B cell (primary cell): ENCODE measurements around the gene GSE1. TPM values are rescaled to one million over a fixed set of nuclear protein-coding genes. Genes with fewer than 3 reads are reported as not detected.

Experiments
- ATAC-seq: fragments of 200-7000 bp; cut with Tn5 transposase; one replicate; pipeline ENCODE4 v1.10.0; 2021; ENCODE audit warnings: low read depth, mild to moderate bottlenecking, moderate number of reproducible peaks, moderate library complexity
- CTCF ChIA-PET: fragments of 350-600 bp; sonication (Branson Sonifier 250); formaldehyde crosslinking; loops from one replicate; lab custom pipeline; 2021; ENCODE audit warnings: antibody characterized with exemption, inconsistent platforms; lab: Charles Lee
- POLR2A ChIA-PET: fragments of 350-600 bp; sonication (Branson Sonifier 250); formaldehyde crosslinking; loops from one replicate; lab custom pipeline; 2021; ENCODE audit warnings: antibody characterized with exemption; lab: Charles Lee
- DNase-seq: peaks from one replicate; pipeline ENCODE4 v3.0.0; 2013
- H2AFZ ChIP-seq: 2 replicates; pipeline ENCODE4 v1.6.1; 2012; ENCODE audit warnings: mild to moderate bottlenecking, low read depth, low read length; ENCODE audit not compliant: insufficient read depth, poor library complexity, severe bottlenecking
- H3K27ac ChIP-seq, 2 donors: 1 replicate in 1 of 2; 2 replicates in 1 of 2; pipeline ENCODE4 v1.5.1; 2012 to 2013; ENCODE audit warnings: low read length in 2 of 2, mild to moderate bottlenecking in 2 of 2, moderate library complexity in 1 of 2
- H3K27me3 ChIP-seq, 4 experiments: fragments of 200-600 bp in 1 of 4; sonication (generic) in 1 of 4; replicated peaks in 1 of 4; 1 replicate in 2 of 4; 2 replicates in 2 of 4; pipeline versions ENCODE4 v1.6.1 to v1.7.0; 2013 to 2016; ENCODE audit warnings: low read length in 3 of 4, mild to moderate bottlenecking in 2 of 4, mixed read lengths in 1 of 4, moderate library complexity in 1 of 4; ENCODE audit not compliant: insufficient read depth in 4 of 4, control insufficient read depth in 3 of 4; ENCODE audit errors: control extremely low read depth in 1 of 4
- H3K36me3 ChIP-seq, 2 experiments: replicated peaks in 1 of 2; 1 replicate in 1 of 2; 2 replicates in 1 of 2; pipeline versions ENCODE4 v1.6.1 to v1.7.1; 2013; ENCODE audit warnings: low read length in 1 of 2; ENCODE audit not compliant: insufficient read depth in 2 of 2, control insufficient read depth in 1 of 2; ENCODE audit errors: control extremely low read depth in 1 of 2, extremely low read depth in 1 of 2
- H3K4me1 ChIP-seq, 2 donors: fragments of 200-600 bp in 1 of 2; sonication (generic) in 1 of 2; 1 replicate in 1 of 2; 2 replicates in 1 of 2; pipeline versions ENCODE4 v1.5.1 to v1.6.1; 2013 to 2017; ENCODE audit warnings: low read length in 2 of 2; ENCODE audit not compliant: control insufficient read depth in 2 of 2, insufficient read depth in 2 of 2
- H3K4me2 ChIP-seq: replicated peaks from 2 replicates; pipeline ENCODE3; 2012; ENCODE audit warnings: mild to moderate bottlenecking, low read depth, low read length; ENCODE audit not compliant: poor library complexity, severe bottlenecking
- H3K4me3 ChIP-seq, 5 experiments: fragments of 200-600 bp in 1 of 5; sonication (generic) in 1 of 5; 1 replicate in 3 of 5; 2 replicates in 2 of 5; pipeline versions ENCODE4 v1.5.1 to v1.7.0; 2011 to 2016; ENCODE audit warnings: low read length in 4 of 5, mild to moderate bottlenecking in 4 of 5, low read depth in 2 of 5, control low read depth in 1 of 5, moderate library complexity in 1 of 5; ENCODE audit not compliant: insufficient read depth in 1 of 5; ENCODE audit errors: control extremely low read depth in 1 of 5, extremely low read depth in 1 of 5
- H3K79me2 ChIP-seq: fragments of 200-600 bp; sonication (generic); one replicate; pipeline ENCODE4 v1.6.0; 2016; ENCODE audit warnings: low read length; ENCODE audit not compliant: control insufficient read depth, insufficient read depth
- H3K9ac ChIP-seq: fragments of 200-600 bp; sonication (generic); 2 replicates; pipeline ENCODE4 v1.6.1; 2017; ENCODE audit warnings: mild to moderate bottlenecking, low read length, moderate library complexity
- H3K9me3 ChIP-seq, 3 donors: one replicate each; pipeline versions ENCODE4 v1.6.1 to v1.7.1; 2013; ENCODE audit warnings: low read length in 2 of 3; ENCODE audit not compliant: control insufficient read depth in 2 of 3, insufficient read depth in 1 of 3; ENCODE audit errors: control extremely low read depth in 1 of 3
- H4K20me1 ChIP-seq: 2 replicates; pipeline ENCODE4 v1.6.0; 2012; ENCODE audit warnings: mild to moderate bottlenecking, low read length; ENCODE audit not compliant: insufficient read depth, control insufficient read depth, poor library complexity, severe bottlenecking
- H3K27ac Mint-ChIP-seq: one replicate; pipeline ENCODE4 v1.8.0; 2021; ENCODE audit warnings: mixed read lengths
- H3K27me3 Mint-ChIP-seq: one replicate; pipeline ENCODE4 v1.8.0; 2021; ENCODE audit warnings: mixed read lengths
- H3K4me1 Mint-ChIP-seq: one replicate; pipeline ENCODE4 v1.8.0; 2021; ENCODE audit warnings: mixed read lengths
- H3K4me3 Mint-ChIP-seq: one replicate; pipeline ENCODE4 v1.8.0; 2021; ENCODE audit warnings: mixed read lengths
- H3K9me3 Mint-ChIP-seq: one replicate; pipeline ENCODE4 v1.8.0; 2022; ENCODE audit warnings: mixed read lengths; ENCODE audit not compliant: insufficient read depth
- EZH2 ChIP-seq: IDR thresholded peaks from 2 replicates; pipeline ENCODE4 v1.6.1; 2012; ENCODE audit warnings: borderline replicate concordance, low read depth, mild to moderate bottlenecking, moderate library complexity, low read length; ENCODE audit not compliant: insufficient read depth, poor library complexity, severe bottlenecking
- WGBS: methylation state at CpG from one replicate; pipeline ENCODE4 v1.1.5; 2013; ENCODE audit warnings: missing lambda C conversion rate; ENCODE audit not compliant: insufficient coverage; 5-methylcytosine and 5-hydroxymethylcytosine counted together
- intact Hi-C: fragments of 100-400 bp; cut with micrococcal nuclease; formaldehyde crosslinking; loops from one replicate; pipeline ENCODE4 v1.10.0; 2022
- polyA plus RNA-seq: library from polyadenylated mRNA; depleted of rRNA; stranded (reverse); fragments of >200 nt; gene quantifications from 2 replicates; pipeline ENCODE4 v1.2.3, GENCODE V29; 2012
- total RNA-seq, 2 donors: library from RNA; stranded (reverse); fragments of 120-200 nt in 1 of 2; gene quantifications; 1 replicate in 1 of 2; 2 replicates in 1 of 2; pipeline versions ENCODE4 v1.2.3 to v1.2.4, GENCODE V29; 2013 to 2022
- TF ChIP-seq, protein P1 (sequence below): fragments of 200-600 bp; IDR thresholded peaks from one replicate; pipeline ENCODE4 v1.8.0; 2022; ENCODE audit warnings: antibody characterized with exemption, mild to moderate bottlenecking

Gene GSE1
- total and polyA plus RNA-seq, 2 donors (not counting 1 experiment from before 2014, with no cell fraction given), result 57.3 to 76.1 TPM

- TF ChIP-seq, protein P1, sequence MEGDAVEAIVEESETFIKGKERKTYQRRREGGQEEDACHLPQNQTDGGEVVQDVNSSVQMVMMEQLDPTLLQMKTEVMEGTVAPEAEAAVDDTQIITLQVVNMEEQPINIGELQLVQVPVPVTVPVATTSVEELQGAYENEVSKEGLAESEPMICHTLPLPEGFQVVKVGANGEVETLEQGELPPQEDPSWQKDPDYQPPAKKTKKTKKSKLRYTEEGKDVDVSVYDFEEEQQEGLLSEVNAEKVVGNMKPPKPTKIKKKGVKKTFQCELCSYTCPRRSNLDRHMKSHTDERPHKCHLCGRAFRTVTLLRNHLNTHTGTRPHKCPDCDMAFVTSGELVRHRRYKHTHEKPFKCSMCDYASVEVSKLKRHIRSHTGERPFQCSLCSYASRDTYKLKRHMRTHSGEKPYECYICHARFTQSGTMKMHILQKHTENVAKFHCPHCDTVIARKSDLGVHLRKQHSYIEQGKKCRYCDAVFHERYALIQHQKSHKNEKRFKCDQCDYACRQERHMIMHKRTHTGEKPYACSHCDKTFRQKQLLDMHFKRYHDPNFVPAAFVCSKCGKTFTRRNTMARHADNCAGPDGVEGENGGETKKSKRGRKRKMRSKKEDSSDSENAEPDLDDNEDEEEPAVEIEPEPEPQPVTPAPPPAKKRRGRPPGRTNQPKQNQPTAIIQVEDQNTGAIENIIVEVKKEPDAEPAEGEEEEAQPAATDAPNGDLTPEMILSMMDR, result no peak
- no peak for TF ChIP-seq EZH2
- H3K27ac Mint-ChIP-seq, result no peak overlapping the region
- ChIA-PET CTCF (interaction anchor here (1.0 kb wide), 1 partner anchor 61 kb away, joined by 6 read pairs; no protein-coding TSS in a partner anchor), POLR2A (no interaction called here)
- WGBS, result 74% methylated on average over 12 of the region's 12 CpGs
- H3K9ac ChIP-seq, result no peak overlapping the region
- H3K27me3 ChIP-seq, result no peaks in the 10 kb centered on the region
- H2AFZ ChIP-seq, result no peak overlapping the region
- H3K4me3 Mint-ChIP-seq, result no peak overlapping the region
- H4K20me1 ChIP-seq, result no peaks in the 10 kb centered on the region
- no peak overlapping the region for H3K27ac ChIP-seq
- no peak overlapping the region for H3K4me2 ChIP-seq
- H3K9me3 Mint-ChIP-seq, result no peaks in the 10 kb centered on the region
- no peaks in the 10 kb centered on the region for H3K36me3 ChIP-seq
- H3K4me3 ChIP-seq, result no peak overlapping the region
- H3K9me3 ChIP-seq, result peaks cover 0 to 12% (median 0%) of the 10 kb centered on the region in 3 donors
- ATAC-seq (no peak), DNase-seq (no peak)
- H3K4me1 Mint-ChIP-seq, result no peaks in the 10 kb centered on the region
- no peaks in the 10 kb centered on the region for H3K79me2 ChIP-seq
- H3K4me1 ChIP-seq, result no peaks in the 10 kb centered on the region
- intact Hi-C loops, result no loop called here
- no peaks in the 10 kb centered on the region for H3K27me3 Mint-ChIP-seq
These were observed 85.9 kb downstream of the GSE1 start for GRCh38 chr16:85698935-85699558.

DNA sequence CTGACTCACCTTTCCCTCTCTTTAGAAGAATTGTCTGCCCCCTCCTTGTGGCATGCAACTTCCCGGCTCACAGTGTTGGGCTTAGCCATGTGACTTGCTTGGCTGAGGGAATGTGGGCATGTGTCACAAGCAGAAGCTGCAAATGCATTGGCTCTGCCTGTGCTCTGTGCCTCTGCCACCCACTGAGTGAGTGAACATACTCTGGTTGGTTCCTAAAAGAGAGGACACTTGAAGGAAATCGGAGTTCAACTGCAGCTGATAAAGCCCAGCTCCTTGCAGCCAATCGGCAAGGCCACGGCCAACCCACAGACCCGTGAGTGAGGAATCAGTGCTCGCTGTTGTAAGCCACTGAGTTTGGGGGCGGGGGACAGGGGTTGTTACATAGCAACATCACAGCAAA lies 86.5 kb downstream of the GSE1 start:
- no peak overlapping the region for H3K27ac ChIP-seq
- Mint-ChIP-seq H3K4me1 (no peaks in the 10 kb centered on the region), H3K9me3 (no peaks in the 10 kb centered on the region), H3K27me3 (no peaks in the 10 kb centered on the region), H3K4me3 (no peak overlapping the region), H3K27ac (no peak overlapping the region)
- H3K4me1 ChIP-seq, result no peaks in the 10 kb centered on the region
- peaks cover 0 to 12% (median 0%) of the 10 kb centered on the region in 3 donors for H3K9me3 ChIP-seq
- H3K27me3 ChIP-seq, result no peaks in the 10 kb centered on the region
- no peak overlapping the region for H3K9ac ChIP-seq
- no peak for ATAC-seq
- H3K4me3 ChIP-seq, result no peak overlapping the region
- CTCF ChIA-PET, result interaction anchor here (1.0 kb wide), 1 partner anchor 61 kb away, joined by 6 read pairs; no protein-coding TSS in a partner anchor
- no peak overlapping the region for H2AFZ ChIP-seq
- no peaks in the 10 kb centered on the region for H4K20me1 ChIP-seq
- H3K79me2 ChIP-seq, result no peaks in the 10 kb centered on the region
- WGBS, result 85% methylated on average over 7 of the region's 7 CpGs
- no peaks in the 10 kb centered on the region for H3K36me3 ChIP-seq
- H3K4me2 ChIP-seq, result no peak overlapping the region
- DNase-seq, result no peak
- POLR2A ChIA-PET, result no interaction called here
- TF ChIP-seq, protein P1, result no peak
- no peak for TF ChIP-seq EZH2
- intact Hi-C loops, result no loop called here
